Spleen (tissue), 7 donors: Measurements from ENCODE around the gene PCSK4.

ENCODE experiments used
- CTCF ChIP-seq, 11 experiments: fragments of 200-600 bp in 7 of 11; fragments of 450-650 bp in 4 of 11; sonication (generic) in 4 of 11; IDR thresholded peaks in 8 of 11; conservative IDR thresholded peaks in 3 of 11; 1 replicate in 7 of 11; 2 replicates in 4 of 11; pipeline versions ENCODE4 v1.4.0 to v1.8.0; 2016 to 2021; ENCODE audit warnings: antibody characterized with exemption in 11 of 11, inconsistent platforms in 4 of 11, mild to moderate bottlenecking in 1 of 11
- POLR2A ChIP-seq, 3 donors: fragments of 450-650 bp; IDR thresholded peaks; one replicate each; pipeline ENCODE4 v1.5.1; 2017; ENCODE audit warnings: antibody characterized with exemption in 3 of 3, mild to moderate bottlenecking in 1 of 3
- donor health status: DM: no; HTN: no; CAD: no; lungs with moderate emphysema.
- donor health status: DM: no; HTN: no; CAD: no.
- donor health status: DM: no; HTN: no; CAD: no.

DNA sequence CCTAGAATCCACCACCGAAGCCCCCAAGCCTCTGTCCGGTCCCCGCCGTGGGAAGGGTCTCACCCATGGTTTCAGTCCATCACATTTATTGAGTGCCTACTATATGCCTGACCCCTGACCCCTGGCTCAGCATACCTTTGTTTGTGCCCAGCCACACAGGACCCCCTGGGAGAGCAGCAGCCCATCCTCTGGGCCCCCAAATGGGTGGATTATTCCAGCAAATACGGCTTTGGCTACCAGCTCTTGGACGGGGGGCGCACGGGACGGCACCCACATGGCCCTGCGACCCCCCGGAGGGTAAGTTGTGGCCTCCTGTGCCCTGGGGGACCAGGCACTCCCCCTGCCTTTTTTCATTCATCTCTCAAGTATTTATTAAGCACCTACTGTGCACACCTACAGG lies 41.4 kb upstream of the PCSK4 start:
- no peak for TF ChIP-seq CTCF (IDR thresholded peaks at IDR 0.05 in 8 of 11, conservative IDR thresholded peaks at IDR 0.05 in 3 of 11)
- no peak for TF ChIP-seq POLR2A (IDR thresholded peaks at IDR 0.05)
